OCI-LY3 (cell line): ENCODE results near the gene SHC1.

Experiments used
- CTCF ChIP-seq: fragments of 200-600, 300-600 bp; sonication (generic); IDR thresholded peaks from 2 replicates; pipeline ENCODE4 v1.5.1; 2014; ENCODE audit warnings: antibody characterized with exemption, low read length, low read depth
- EZH2phosphoT487 ChIP-seq: fragments of 200-600 bp; shearing (Covaris generic); IDR thresholded peaks from 2 replicates; pipeline ENCODE4 v1.6.1; 2018; ENCODE audit warnings: antibody characterized with exemption, mixed run types, low read depth

GRCh38 chr1:154970631-154971340 lies at the start of gene SHC1:
- TF ChIP-seq EZH2phosphoT487 (no peak), CTCF (no peak)
